GM19328 (cell line): ENCODE measurements around the gene DNAJB2.

Source experiments
- ATAC-seq: cut with Tn5 transposase; IDR thresholded peaks from one replicate; pipeline ENCODE4 v1.9.1; 2021; ENCODE audit warnings: mild to moderate bottlenecking, moderate library complexity; ENCODE audit not compliant: unreplicated experiment

Gene DNAJB2

DNA sequence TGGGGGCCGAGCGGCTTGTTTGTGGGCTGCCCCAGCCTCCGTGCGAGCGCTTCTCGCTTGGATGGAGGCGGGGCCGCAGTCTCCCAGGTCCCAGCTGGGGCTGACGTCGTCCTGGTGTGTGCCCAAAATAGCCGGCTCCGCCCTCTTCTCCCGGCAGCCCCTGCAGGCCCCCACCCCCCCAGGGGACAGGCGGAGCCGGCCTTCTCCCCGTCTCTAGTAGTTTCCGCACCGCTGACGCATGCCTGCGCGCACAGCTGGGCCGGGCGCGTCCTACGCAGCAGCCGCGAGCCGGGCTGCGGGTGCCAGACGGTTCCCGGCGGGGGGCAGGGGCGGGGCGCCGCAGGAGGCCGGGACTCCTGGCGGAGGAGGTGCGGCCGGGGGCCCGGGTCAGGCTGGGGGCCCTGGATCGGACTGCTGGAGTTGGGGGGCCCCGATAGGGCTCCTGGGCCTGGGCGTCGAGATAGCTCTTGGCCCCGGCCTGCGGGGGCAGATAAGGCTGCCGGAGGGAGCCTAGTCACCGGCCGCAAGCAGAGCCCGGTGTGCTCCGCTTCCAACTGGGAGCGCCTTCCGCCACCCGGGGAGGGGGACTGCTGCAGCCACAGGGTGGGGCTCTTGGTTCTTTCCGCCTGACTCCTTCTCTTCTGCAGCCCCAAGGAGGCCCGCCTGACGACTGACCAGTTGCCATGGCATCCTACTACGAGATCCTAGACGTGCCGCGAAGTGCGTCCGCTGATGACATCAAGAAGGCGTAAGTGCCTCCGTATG, at the start of gene DNAJB2:
Gene DNAJB2, plus strand, starts transcription at position 216 of the 765 bp plus-strand sequence. Its CDS starts 468 bp downstream, at position 684.
- ATAC-seq: peak; percentile 87

- no peak for ATAC-seq
These were observed 49.1 kb upstream of the DNAJB2 start for GRCh38 chr2:219230059-219230540.

DNA sequence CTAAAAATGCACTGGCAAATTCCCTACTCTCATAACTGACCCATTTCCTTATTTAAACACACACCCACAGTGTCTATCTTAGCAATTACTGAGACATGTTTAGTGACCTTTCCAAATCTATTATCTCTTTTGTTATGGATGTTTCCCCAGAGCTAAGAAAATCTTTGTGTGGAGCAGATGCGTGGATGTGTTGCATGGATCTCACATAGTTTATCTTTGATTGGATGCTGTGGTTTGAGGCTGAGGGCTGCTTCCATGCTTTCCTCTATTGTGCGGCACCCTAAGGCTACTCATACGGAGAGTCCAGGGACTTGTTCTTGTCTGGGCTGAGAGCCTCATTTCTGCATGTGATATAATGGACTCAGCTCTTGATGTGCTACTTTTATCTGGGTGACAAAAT, 44.8 kb upstream of the DNAJB2 start:
- ATAC-seq: no peak

- ATAC-seq: no peak
These were observed 35.8 kb upstream of the DNAJB2 start for GRCh38 chr2:219243291-219243761.

GRCh38 chr2:219244789-219245147, 34.4 kb upstream of the DNAJB2 start:
- no peak for ATAC-seq

GRCh38 chr2:219245148-219245898, 33.8 kb upstream of the DNAJB2 start, which contains the start of the genes GLB1L and STK16:
Gene GLB1L, minus strand, starts transcription at chr2:219245444. Its CDS starts 1,871 bp downstream, at chr2:219243573.
Gene STK16, plus strand, starts transcription at chr2:219245479. Its CDS starts 521 bp downstream, at chr2:219246000.
- ATAC-seq: peak; percentile 76

DNA sequence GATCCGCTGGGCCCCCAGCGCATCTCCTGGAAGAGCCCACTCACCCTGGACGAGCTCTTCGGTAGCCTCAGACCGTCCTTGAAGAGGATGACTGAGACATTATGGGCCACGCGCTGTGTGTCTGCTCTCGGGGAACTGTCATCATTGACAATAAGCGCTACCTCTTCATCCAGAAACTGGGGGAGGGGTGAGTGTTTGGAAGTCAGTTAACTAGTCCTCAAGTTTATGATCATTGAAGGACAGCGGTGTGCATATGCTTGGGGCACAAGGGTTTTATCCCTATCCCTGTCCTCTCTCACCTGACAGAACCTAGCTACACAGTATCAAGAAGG, 33.3 kb upstream of the DNAJB2 start:
- peak; percentile 1 for ATAC-seq

DNA sequence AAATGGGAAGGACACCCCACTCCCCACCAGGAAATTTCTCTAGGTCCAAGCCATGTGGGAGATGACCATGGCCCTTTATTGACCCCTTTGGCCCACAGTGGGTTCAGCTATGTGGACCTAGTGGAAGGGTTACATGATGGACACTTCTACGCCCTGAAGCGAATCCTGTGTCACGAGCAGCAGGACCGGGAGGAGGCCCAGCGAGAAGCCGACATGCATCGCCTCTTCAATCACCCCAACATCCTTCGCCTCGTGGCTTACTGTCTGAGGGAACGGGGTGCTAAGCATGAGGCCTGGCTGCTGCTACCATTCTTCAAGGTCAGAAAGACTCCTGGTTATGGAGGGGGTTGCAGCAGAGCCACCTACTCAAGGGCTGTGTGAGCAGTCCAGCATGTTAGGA, 32.6 kb upstream of the DNAJB2 start:
- no peak for ATAC-seq

DNA sequence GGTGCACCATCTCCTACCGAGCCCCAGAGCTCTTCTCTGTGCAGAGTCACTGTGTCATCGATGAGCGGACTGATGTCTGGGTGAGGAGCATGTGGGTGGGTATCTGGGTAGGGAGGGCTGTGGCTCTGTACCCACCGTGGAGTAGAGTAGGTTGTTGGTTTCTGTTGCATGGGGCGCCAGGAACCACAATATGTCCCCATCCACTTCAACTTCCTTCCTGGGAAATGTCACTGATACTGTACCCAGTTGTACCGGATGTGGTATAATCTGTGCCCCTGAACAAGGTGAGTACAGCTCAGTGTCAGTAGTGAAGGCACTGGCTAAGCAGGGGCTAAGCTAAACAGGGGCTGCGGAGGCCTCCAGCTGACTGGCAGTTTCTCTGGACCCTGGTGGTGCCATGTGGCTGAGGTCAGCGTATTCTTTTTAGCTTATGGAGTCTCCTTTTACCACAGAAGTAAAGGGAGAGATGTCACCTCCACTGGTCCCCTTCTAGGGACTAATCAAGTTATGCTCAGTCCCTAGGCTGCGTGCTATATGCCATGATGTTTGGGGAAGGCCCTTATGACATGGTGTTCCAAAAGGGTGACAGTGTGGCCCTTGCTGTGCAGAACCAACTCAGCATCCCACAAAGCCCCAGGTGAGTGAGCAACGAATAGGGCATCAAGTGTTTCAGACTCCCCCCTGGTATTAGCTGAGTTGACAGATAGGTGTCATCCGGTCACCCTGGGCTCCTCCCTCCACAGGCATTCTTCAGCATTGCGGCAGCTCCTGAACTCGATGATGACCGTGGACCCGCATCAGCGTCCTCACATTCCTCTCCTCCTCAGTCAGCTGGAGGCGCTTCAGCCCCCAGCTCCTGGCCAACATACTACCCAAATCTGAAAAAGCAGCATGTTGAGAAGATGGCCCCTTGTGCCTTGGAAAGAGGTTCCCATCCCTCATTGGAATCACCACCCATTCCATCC, 31.2 kb upstream of the DNAJB2 start:
- no peak for ATAC-seq

DNA sequence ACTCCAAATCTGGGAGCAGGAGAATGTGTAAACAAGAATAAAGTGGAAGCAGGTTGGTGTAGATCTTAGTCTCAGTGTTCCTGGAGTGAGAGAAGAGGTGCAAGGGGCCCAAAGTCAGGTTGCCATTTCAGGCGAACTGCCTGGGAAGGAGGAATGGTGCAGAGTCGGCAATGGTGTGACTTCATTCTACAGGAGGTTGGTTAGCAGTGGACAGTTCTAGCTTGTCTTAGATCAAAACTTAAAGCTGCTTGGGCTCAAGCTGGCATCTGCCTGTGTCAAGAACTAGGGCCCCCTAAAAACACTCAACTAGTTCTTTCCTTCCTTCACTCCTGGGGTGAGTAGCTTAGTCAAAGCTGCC, 30.3 kb upstream of the DNAJB2 start:
- no peak for ATAC-seq

DNA sequence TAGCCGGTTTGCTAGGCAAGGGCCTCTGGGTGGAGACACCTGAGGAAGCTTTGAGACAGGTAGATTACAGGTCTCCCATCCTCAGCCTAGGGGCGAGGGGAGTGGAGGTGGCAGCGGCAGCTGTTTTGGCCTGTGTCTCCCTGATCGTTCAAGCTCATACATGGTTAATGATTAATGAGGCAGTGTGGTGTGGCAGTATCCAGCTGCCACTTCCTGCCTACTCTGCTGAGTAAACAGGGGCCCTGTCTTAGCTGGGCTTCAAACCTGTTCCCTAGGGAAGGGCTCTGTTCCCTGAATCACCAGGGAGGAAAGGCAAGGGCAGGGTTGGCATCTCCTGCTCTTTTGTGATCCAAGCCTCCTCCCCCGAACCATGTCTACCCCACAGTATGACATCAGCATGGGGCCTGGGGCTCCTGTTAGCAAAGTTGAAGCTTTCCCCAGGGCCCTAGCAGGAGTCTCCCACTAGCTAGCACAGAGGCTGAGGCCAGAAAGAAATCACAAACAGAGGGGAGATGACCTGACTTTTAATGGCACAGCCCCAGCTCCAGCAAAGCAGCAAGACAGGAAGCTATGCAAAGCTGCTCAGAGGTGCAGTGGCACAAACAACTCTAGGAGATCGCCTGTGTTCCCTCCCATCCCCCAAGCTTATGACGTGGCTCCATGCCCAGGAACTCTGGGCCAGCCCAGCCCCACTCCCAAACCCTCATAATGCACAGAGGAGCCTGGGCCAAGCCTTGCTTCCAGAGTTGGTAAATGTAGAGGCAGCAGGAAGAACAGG, 29.8 kb upstream of the DNAJB2 start:
- ATAC-seq: no peak

DNA sequence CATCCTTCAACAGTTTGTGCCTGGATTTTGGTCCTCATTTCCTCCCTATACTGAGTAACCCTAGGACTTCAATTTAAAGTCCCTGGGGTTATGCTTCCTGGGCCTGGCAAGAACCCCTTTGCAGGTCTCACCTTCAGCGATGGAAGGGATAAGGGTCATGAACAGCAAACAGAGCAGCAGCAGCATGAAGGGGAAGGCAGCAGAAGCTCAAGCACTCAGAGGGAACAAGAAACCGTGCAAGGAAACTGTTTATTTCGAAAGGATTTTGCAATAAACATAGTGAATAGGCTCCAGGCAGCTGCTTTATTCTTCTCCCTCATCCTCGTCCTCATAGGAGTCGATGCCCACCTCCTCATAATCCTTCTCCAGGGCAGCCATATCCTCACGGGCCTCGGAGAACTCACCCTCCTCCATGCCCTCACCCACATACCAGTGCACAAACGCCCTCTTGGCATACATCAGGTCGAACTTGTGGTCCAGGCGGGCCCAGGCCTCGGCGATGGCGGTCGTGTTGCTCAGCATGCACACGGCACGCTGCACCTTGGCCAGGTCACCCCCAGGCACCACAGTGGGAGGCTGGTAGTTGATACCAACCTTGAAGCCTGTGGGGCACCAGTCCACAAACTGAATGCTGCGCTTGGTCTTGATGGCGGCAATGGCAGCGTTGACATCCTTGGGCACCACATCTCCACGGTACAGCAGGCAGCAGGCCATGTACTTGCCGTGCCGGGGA, 29.0 kb upstream of the DNAJB2 start:
- no peak for ATAC-seq

DNA sequence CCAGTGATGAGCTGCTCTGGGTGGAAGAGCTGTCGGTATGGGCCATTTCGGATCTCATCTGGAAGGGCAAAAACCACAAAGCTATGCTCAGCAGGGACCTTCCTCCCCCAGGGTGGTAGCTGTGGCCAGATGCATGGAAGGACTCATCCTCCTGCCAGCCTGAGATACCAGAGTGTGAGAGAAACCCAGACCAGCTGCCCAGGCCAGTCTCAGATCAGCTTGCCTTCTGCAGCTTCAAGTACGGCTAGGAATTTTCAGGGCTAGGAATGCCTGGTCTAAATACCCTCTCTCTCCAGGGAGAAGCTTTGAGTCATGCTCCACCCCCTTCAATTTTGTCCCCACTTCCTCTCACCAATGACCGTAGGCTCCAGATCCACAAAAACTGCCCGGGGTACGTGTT, 27.5 kb upstream of the DNAJB2 start:
- no peak for ATAC-seq

- no peak for ATAC-seq
These were observed 27.1 kb upstream of the DNAJB2 start for GRCh38 chr2:219252084-219252483.

DNA sequence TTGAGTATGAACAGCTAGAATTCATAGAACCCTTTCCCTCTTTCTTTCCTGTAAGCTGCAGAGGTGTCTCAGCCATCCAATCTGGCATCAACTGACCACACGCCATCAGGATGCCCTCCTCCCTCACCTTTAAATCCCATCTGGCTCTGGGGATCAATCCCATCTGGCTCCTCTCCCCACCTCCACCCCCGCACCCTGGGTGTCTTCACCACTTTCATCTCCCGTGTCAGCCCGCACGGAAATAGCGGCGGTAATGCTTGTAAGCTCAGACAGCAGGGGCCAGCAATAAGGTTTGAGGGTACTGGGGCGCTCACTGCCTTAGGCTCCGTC, 26.6 kb upstream of the DNAJB2 start:
- no peak for ATAC-seq

DNA sequence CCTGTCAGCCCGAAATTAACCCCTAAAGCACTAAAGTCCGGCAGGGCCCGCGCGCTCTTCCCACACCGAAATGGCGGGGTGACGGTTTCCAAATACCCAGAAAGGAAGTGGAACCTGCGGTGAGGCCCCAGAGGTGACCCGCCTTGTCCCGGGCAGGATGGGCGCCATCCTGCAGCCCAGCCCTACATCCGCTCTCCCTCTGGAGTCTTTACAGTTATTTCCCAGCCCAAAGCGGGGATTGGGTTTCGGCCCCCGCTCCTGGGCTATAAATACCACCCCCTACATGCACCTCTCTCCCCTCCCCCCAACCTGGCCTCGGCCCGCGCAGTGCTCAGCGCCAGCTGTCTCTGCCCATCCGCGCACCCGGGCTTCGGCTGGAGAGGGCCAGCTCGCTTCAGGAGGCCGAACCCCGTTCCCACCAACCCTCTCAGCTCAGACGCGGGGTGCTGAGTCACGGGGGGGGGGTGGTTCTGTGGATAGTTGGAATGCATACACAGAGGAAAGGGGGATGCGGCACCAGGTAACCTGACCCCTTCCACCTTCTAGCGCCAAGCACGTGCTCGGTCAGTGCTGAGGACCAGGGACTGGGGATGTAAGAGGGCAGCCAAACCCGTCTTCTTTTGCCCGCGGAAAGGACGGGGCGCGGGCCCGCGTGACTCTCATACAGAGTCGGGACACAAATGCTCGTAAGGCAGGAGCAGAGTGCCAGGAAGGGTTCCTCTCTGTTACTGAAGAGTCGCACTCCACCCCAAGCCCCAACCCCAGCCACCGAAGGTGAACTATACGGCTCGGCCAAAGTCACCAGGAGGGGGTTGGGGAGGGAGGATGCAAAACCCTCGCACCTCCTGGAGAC, 26.0 kb upstream of the DNAJB2 start, which contains the start of gene TUBA4B:
Gene TUBA4B, plus strand, starts transcription at position 344 of the 853 bp plus-strand sequence. Its CDS starts 165 bp downstream, at position 509.
- peak; percentile 26 for ATAC-seq

DNA sequence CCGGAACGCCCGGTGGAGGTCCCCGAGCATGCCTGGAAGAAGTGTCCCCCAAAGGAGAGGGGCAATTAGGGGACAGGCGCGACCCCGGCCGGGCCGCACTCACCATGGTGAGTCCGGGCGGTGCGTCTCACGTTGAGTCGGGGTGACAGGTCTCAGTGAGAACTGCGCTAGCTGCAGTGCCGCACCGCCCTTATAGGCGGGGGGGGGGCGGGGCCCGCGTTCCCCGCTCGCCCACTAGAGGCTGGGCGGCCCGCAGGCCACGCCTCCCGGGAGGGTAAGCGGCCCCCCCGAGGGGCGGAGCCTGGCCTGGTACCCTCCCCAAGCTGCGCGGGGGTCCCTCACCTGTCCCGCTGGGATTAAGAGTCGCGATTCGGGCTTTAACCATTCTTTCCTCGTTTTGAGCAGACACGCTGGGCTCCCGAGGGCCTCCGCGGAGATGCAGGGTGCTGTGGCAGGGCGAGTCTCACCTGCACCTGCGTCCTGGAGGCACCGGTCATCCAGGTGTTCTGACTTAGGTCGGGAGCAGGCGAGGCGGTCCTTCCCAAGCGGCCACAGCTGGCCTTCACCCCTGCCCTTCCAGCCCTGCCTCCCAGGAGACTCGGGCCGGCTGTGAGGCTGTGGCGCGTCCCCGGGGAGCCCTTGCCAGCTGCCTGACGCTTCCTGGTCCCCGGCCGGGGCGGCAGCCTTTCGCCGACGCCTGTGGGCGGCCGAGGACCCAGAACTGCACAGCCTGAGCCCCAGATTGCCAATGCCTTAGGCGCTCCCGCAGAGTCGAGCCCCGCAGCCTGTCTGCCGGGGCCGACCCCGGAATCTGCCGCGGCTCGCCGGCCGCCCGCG, 25.2 kb upstream of the DNAJB2 start, which contains the start of gene TUBA4A:
Gene TUBA4A, minus strand, starts transcription at position 166 of the 837 bp plus-strand sequence. Its CDS starts 60 bp downstream, at position 106.
- ATAC-seq: peak; percentile 60
